GM18868 (cell line): Measurements from ENCODE around the gene LRRN4.
"Not testable (repeated sequence)": the region's sequence is repeated elsewhere in the genome, so short reads cannot be mapped to it uniquely, and the experiment has no call there.

ENCODE experiments used
- ATAC-seq: cut with Tn5 transposase; IDR thresholded peaks from one replicate; pipeline ENCODE4 v1.9.1; 2021; ENCODE audit warnings: mild to moderate bottlenecking, moderate library complexity; ENCODE audit not compliant: unreplicated experiment

The LRRN4 gene

GRCh38 chr20:6060213-6060612 lies 6.4 kb upstream of the LRRN4 start:
- ATAC-seq: no peak

- ATAC-seq: no peak
Observed at GRCh38 chr20:6058684-6059295, 4.9 kb upstream of the LRRN4 start.

DNA sequence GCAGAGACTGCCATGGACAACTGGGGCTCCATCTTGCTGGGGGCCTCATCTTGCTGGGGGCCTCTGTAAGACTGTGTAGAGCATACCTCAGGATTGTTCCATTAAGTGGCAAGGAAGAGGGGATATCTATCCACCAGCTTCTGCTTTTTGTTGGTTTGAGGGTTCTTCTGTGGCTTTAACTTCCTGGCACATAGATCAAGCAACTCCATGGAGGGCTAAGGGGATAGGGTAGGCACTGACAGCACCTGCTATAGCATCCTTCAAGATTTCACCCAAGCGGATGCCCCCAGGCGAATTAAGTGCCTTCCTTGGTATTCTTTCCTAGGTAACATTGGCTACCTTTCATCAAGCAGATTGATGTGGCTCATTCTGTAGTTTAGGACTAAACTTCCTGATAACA lies 3.8 kb upstream of the LRRN4 start:
- ATAC-seq: no peak

- no peak for ATAC-seq
Observed at GRCh38 chr20:6057139-6057538, 3.3 kb upstream of the LRRN4 start.

DNA sequence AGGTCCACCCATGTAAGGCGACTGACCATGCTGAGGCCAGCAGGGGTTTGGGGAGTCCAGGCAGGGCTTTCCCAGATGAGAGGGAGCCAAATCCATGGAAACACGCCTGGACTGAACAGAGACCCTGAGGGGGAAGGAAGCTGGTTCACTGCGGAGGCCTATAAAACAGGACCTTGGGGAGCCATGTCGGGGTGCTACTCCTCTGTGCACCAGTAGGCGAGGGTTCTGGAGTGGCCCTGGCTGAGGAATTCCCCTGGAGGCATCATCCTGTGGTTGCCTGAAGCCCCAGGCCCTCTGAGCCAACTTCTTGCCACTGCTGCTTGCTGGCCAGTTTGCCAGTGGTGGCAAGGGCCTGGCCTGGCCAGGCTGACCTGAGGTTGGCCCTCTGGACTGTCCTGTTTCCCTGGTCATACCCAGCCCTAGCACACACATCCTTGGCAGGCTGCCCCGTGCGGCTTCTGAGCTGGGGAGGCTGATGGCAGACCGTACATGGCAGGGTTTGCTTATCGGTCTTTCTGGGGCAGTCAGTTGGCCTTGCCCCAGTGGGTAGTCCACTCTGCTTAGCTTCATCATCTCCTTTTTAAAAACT lies 2.2 kb upstream of the LRRN4 start:
- ATAC-seq: no peak

DNA sequence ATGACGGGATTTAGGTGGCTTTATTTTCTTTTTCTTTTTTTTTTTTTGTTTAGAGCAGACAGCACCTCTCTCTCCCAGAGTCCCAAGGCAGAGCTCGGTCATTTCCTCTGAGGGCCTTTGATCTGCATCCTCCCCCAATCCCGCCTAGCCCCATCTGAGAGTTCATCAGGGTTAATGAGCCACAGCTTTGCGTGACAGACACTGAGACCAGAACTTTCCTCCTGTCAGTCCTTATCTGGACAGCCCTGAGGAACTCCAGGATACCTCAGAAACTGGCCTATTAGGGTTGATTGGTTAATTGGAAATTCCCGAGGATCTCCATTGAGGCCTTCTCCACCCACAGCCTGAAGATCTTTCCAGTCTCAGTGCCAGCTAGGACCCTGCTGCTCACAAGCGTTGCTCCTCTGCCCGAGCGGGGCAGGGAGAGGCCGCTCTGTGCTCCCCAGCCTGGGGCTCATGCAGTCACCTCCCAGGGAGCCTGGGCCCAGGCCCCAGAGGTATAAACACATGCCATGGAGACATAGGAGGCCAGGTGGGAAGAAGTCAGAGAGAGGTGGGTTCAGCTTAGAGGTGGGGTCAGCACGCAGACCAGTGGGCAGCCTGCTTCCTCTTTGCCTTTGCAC lies 1.4 kb upstream of the LRRN4 start:
- no peak for ATAC-seq

DNA sequence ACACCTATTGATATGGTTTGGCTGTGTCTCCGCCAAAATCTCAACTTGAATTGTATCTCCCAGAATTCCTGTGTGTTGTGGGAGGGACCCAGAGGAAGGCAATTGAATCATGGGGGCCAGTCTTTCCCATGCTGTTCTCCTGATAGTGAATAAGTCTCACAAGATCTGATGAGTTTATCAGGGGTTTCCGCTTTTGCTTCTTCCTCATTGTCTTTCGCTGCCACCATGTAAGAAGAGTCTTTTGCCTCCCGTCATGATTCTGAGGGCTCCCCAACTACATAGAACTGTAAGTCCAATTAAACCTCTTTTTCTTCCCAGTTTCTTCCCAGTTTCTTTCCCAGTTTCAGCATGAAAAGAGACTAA lies 810 bp upstream of the LRRN4 start:
- not testable (repeated sequence) for ATAC-seq

GRCh38 chr20:6053064-6053775 lies 640 bp downstream of the LRRN4 start:
- ATAC-seq: no peak

DNA sequence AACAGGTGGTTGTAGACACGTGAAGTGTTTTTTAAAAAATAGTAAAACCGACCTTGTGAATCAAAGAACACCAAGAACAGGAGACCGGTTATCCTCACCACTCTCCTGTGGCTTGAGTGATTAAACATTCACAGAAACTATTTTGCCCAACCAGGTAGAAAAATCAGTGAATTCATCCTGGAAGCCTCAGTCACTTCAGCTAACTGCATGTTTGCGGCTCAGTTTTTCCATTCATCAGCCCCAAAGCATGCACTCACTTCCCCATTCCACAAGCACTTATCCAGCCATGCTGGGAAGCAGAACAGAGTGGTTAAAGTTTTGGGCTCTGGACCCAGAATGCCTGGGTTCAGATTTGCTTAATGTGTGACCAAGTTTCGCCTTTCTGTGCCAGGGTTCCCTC lies 2.4 kb downstream of the LRRN4 start:
- ATAC-seq: no peak

DNA sequence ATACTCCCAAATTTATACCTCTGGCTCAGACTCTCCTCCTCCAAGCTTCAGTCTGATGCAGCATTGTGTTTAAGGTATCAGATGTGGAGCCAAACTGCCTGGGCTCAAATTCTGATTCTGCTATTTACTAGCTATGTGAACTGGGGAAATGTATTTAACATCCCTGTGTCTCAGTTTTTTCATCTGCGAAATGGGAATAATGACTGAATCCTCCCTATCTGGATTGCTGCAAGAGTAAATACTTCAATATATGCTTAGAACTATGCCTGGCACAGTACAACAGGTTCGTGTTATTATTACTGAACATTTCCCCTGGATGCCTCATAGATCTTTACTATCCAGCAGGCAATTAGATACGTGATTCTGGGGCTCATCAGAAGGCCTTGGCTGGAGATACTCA lies 5.5 kb downstream of the LRRN4 start:
- no peak for ATAC-seq

DNA sequence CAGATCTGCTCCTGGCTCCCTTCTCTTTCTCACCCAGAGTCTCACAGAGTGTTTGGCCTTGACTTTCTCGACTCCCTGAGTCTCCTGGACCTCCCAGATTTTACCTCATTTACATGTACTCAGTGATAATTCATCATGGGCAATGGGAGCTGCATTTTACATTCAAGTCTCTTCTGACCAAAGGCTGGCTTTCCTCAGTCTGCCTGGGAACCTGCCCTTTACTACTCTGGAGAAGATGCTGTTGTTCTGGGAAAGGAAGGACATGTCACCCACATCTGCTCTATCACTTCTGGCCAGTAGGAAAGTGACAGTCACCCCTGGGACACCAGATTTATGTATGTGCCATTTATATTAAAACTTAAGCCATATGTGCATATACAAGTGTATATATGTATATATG lies 7.4 kb downstream of the LRRN4 start:
- no peak for ATAC-seq

- no peak for ATAC-seq
Observed at GRCh38 chr20:6045566-6045965, 8.3 kb downstream of the LRRN4 start.

- ATAC-seq: no peak
Observed at GRCh38 chr20:6044115-6044514, 9.7 kb downstream of the LRRN4 start.

DNA sequence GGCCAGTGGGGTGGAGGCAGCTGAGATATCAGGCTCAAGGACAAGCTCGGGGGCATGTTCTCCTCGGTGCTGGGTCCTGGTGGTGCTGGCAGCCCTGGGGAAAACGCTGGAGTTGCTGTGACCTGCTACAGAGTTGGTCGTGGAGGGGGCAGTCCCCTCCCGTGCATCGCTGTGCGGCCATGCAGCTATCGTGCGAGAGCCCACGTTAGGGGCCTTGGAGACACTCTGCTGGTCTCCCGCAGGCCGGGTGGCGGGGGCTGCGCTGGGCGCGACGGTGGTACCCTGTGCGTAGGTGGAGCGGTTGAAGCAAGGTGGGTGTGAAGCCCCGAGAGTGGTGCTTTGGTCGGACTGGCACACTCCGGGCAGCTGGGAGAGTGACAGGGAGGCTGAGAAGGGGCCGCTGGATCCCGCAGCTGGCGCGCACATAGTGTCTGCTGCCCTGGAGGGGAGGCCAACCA lies 12.0 kb downstream of the LRRN4 start:
- no peak for ATAC-seq

- ATAC-seq: no peak
Observed at GRCh38 chr20:6040958-6041807, 12.7 kb downstream of the LRRN4 start.

GRCh38 chr20:6040540-6040939 lies 13.3 kb downstream of the LRRN4 start:
- ATAC-seq: no peak

GRCh38 chr20:6039766-6040165 lies 14.1 kb downstream of the LRRN4 start:
- no peak for ATAC-seq

DNA sequence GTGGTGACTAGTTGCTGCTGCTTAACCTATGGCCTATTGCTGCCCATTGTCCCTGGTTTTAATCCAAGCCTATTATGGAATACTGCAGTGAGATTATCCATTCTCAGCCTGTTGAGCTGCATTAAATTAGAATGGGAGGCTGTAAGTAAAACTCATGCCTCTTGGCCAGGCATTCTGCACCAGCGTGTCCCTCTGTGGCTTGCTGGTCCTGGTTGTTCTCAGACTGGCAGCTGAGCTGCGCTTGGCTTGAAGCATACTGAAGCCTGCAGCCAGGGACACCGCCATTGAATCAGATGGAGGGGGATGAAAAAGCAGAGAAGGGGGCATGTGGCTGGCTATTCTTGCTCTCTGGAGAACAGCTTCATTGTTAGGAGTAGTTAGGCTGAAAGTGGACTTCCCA lies 15.6 kb downstream of the LRRN4 start:
- ATAC-seq: no peak

GRCh38 chr20:6037082-6037481 lies 16.8 kb downstream of the LRRN4 start:
- ATAC-seq: no peak

DNA sequence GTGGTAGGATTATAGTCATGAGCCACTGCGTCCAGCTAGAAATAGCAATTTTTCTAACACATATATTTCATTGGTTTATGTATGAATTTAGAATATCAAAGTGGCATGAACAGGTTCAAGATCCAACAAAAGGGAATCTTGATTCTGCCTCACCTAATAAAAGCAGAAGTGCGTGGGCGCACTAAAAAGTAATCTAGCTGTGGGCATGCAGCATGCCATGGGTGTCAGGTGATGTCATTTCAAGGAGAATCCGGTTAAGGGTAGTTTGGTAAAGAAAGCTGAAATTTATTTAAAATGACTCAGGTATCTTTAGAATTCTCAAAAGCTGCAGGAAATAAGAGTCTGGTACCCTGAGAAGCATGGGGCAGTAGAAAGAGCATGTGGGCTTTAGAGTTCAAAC lies 17.6 kb downstream of the LRRN4 start:
- no peak for ATAC-seq
